ENCODE results near the gene GOLGA6L6. TPM values are rescaled to one million over a fixed set of nuclear protein-coding genes. Genes with fewer than 3 reads are reported as not detected.
"Not testable (repeated sequence)": the region's sequence is repeated elsewhere in the genome, so short reads cannot be mapped to it uniquely, and the experiment has no call there.

Gene GOLGA6L6, protein sequence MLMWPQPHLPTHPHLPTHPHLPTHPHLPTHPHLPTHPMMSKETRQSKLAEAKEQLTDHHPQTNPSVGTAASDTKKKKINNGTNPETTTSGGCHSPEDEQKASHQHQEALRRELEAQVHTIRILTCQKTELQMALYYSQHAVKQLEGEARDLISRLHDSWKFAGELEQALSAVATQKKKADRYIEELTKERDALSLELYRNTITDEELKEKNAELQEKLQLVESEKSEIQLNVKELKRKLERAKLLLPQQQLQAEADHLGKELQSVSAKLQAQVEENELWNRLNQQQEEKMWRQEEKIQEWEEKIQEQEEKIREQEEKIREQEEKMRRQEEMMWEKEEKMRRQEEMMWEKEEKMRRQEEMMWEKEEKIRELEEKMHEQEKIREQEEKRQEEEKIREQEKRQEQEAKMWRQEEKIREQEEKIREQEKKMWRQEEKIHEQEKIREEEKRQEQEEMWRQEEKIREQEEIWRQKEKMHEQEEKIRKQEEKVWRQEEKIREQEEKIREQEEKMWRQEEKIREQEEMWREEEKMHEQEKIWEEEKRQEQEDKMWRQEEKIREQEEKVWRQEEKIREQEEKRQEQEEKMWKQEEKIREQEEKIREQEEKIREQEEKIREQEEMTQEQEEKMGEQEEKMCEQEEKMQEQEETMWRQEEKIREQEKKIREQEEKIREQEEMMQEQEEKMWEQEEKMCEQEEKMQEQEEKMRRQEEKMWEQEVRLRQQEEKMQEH
- not detected for total RNA-seq
- long read RNA-seq: 0 reads

- DNase-seq; ATAC-seq; intact Hi-C loops (cut with DNase I, micrococcal nuclease): not testable (repeated sequence)
Measured at GRCh38 chr15:20541700-20542099, at the start of gene GOLGA6L6. TSS of gene GOLGA6L6 (minus strand) at chr15:20541800. CDS start at chr15:20541709, 91 bp downstream.

GRCh38 chr15:20590069-20590468, 48.5 kb upstream of the GOLGA6L6 start:
- DNase-seq; ATAC-seq; intact Hi-C loops (cut with DNase I, micrococcal nuclease): not testable (repeated sequence)

DNA sequence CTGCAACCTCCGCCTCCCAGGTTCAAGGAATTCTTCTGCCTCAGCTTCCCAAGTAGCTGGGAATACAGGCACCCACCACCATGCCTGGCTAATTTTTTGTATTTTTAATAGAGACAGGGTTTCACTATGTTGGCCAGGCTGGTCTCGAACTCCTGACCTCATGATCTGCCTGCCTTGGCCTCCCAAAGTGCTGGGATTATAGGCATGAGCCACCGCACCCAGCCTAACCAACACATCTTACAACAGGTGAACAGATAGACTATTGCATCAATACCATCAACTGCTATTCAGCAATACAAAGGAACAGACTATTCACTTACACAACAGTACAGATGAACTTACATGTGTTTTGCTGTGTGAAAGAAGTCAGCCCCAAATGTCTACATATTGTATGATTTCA, 45.2 kb upstream of the GOLGA6L6 start:
- DNase-seq; intact Hi-C loops (cut with DNase I, micrococcal nuclease); ATAC-seq: not testable (repeated sequence)

DNA sequence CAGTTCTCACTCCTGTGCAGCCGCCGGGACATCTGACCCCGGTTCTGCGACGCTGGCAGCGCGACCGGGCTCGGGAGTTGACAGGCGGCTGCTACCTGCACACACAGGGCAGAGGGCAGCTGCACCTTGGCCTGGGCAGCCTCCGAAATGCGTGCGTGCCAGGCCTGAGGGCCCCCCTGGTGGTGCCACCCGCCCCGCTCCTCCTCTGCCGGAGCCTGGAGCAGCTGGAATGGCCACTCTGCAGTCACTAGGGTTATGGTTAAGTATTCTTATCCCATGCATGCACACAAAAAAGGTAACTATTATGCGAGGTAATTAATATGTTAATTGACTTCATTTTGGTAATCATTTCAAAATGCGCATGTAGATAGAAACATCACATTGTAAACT, 41.1 kb upstream of the GOLGA6L6 start:
- intact Hi-C loops (cut with DNase I, micrococcal nuclease); ATAC-seq; DNase-seq: not testable (repeated sequence)

DNA sequence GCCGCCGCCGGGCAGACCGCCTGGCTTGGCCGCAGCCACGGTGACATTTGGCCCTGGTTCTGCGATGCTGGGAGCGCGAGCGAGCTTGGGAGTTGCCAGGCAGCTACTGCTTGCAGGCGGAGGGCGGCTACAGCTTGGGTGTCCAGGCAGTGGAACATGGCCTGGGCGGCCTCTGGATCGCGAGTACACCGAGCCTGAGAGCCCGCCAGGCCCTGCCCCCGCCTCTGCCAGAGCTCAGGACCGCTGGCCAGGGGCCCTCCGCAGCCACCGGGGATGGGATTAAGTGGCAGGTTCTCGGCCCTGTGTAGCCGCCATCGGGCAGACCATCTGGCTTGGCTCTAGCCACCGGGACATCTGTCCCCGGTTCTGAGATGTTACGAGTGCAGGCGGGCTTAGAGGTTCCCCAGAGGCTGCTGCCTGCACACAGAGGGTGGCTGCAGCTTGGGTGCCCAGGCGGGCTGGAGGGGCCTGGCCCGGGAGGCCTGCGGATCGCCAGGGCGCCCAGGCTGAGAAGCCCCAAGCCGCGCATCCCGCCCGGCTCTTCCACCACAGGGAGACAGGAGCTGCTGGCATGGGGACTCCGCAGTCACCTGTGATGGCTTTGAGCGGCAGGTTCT, 40.6 kb upstream of the GOLGA6L6 start:
- DNase-seq; ATAC-seq; intact Hi-C loops (cut with DNase I, micrococcal nuclease): not testable (repeated sequence)

GRCh38 chr15:20581261-20582108, 39.9 kb upstream of the GOLGA6L6 start:
- intact Hi-C loops (cut with DNase I, micrococcal nuclease); DNase-seq; ATAC-seq: not testable (repeated sequence)

- ATAC-seq; DNase-seq; intact Hi-C loops (cut with DNase I, micrococcal nuclease): not testable (repeated sequence)
Measured at GRCh38 chr15:20579662-20580061, 38.1 kb upstream of the GOLGA6L6 start.

- ATAC-seq; DNase-seq; intact Hi-C loops (cut with DNase I, micrococcal nuclease): not testable (repeated sequence)
Measured at GRCh38 chr15:20551289-20551688, 9.7 kb upstream of the GOLGA6L6 start.

GRCh38 chr15:20505926-20506658, 35.5 kb downstream of the GOLGA6L6 start:
- intact Hi-C loops (cut with DNase I, micrococcal nuclease); ATAC-seq; DNase-seq: not testable (repeated sequence)

DNA sequence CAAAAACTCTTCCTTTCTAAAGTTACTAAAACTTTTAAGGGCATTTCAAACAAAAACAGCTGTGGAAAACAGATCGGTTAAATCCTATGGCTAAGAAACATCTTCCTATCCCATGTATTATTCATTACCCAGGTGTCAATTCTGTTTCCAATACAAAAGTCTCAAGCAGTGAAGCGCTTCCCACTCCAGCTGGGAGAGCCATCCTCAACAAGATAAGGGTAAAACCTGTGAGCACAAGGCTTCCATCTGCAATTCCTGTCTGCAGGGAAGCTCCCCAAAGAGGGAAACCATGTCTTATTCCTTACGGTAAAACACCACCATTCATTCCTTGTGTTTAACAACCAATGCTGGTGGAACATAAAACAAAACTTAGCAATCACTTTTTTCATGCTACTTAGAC, 38.8 kb downstream of the GOLGA6L6 start:
- DNase-seq; ATAC-seq; intact Hi-C loops (cut with DNase I, micrococcal nuclease): not testable (repeated sequence)

DNA sequence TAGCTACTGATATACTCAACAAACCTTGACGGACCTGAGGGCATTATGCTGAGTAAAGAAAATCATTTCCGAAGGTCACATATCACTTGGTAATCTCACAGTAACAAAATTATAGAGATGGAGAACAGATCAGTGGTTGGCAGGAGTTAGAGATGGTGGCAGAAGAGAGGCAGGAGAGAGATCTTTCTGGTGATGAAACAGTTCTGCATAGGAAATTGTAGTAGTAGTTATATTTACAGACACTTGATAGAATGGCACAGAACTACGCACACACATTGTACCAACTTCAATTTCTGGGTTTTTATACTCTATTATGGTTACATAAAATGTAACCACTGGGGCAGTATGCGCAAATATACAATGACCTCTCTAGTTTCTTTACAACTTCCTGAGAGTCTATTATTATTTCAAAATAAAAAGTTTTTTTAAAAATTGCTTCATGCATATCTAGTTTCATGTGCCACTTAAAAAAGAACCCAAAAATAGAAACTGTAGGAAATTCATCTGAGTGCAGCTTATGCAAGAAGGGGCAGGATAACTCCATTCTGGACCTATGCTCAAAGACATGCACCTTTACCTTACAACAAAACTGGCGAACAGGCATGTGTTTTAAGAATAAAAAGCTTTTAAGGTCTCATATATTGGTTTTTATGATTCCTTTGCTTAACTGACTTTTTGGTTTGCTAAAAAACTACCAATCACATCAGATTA, 39.9 kb downstream of the GOLGA6L6 start:
- DNase-seq; intact Hi-C loops (cut with DNase I, micrococcal nuclease); ATAC-seq: not testable (repeated sequence)

- ATAC-seq; DNase-seq; intact Hi-C loops (cut with DNase I, micrococcal nuclease): not testable (repeated sequence)
Measured at GRCh38 chr15:20497781-20498180, 43.8 kb downstream of the GOLGA6L6 start.

- DNase-seq; ATAC-seq; intact Hi-C loops (cut with DNase I, micrococcal nuclease): not testable (repeated sequence)
Measured at GRCh38 chr15:20493035-20493434, 48.6 kb downstream of the GOLGA6L6 start.

GRCh38 chr15:20492598-20492997, 49.0 kb downstream of the GOLGA6L6 start:
- not testable (repeated sequence) for DNase-seq, ATAC-seq

GRCh38 chr15:20489320-20489719, 52.3 kb downstream of the GOLGA6L6 start:
- ATAC-seq; intact Hi-C loops (cut with DNase I, micrococcal nuclease): not testable (repeated sequence)

More at GRCh38 chr15:20492598-20492997, 49.0 kb downstream of the GOLGA6L6 start:
- intact Hi-C loops (cut with DNase I, micrococcal nuclease): not testable (repeated sequence)

More at GRCh38 chr15:20489320-20489719, 52.3 kb downstream of the GOLGA6L6 start:
- DNase-seq: not testable (repeated sequence)

Measured in left colon (tissue), 2 donors.